WERI-Rb-1 (cell line): ENCODE data around the gene ZBTB38.

Experiments
- DNase-seq: peaks from one replicate; pipeline ENCODE4 v3.0.0-alpha.2; 2020
- H3K27ac ChIP-seq: fragments of 250-450 bp; sonication (Bioruptor Pico); 2 replicates; pipeline ENCODE4 v1.5.1; 2020; ENCODE audit warnings: mild to moderate bottlenecking, moderate library complexity
- H3K27me3 ChIP-seq: fragments of 250-450 bp; sonication (Bioruptor Pico); 2 replicates; pipeline ENCODE4 v1.5.1; 2021; ENCODE audit warnings: mild to moderate bottlenecking, low read depth, moderate library complexity; ENCODE audit not compliant: insufficient read depth, severe bottlenecking
- H3K36me3 ChIP-seq: fragments of 250-450 bp; sonication (Bioruptor Pico); 2 replicates; pipeline ENCODE4 v1.5.1; 2020; ENCODE audit warnings: mild to moderate bottlenecking, moderate library complexity
- H3K4me3 ChIP-seq: 2 replicates; pipeline ENCODE4 v1.5.1; 2011; ENCODE audit warnings: low read depth, mild to moderate bottlenecking, control low read depth, low read length
- H3K9me3 ChIP-seq: fragments of 250-450 bp; sonication (Bioruptor Pico); 2 replicates; pipeline ENCODE4 v1.5.1; 2021; ENCODE audit warnings: mild to moderate bottlenecking, moderate library complexity; ENCODE audit not compliant: severe bottlenecking
- CTCF ChIP-seq: IDR thresholded peaks from 2 replicates; pipeline ENCODE4 v1.5.1; 2011; ENCODE audit warnings: low read depth, mild to moderate bottlenecking, control low read depth, inconsistent platforms, low read length

Gene ZBTB38

GRCh38 chr3:141343865-141344271 lies 24.4 kb upstream of the ZBTB38 start:
- Histone ChIP-seq H3K4me3 (no peak overlapping the region), H3K27me3 (no peaks in the 10 kb centered on the region)
- TF ChIP-seq CTCF, result no peak

GRCh38 chr3:141345528-141345927 lies 22.8 kb upstream of the ZBTB38 start:
- no peak for TF ChIP-seq CTCF
- no peak overlapping the region for H3K4me3 ChIP-seq
- no peaks in the 10 kb centered on the region for H3K27me3 ChIP-seq
- DNase-seq, result no peak
- no peaks in the 10 kb centered on the region for H3K9me3 ChIP-seq
- H3K36me3 ChIP-seq, result no peaks in the 10 kb centered on the region
- H3K27ac ChIP-seq, result no peak overlapping the region

More at GRCh38 chr3:141343865-141344271, 24.4 kb upstream of the ZBTB38 start:
- no peaks in the 10 kb centered on the region for H3K9me3 ChIP-seq
- DNase-seq, result no peak
- no peaks in the 10 kb centered on the region for H3K36me3 ChIP-seq
- H3K27ac ChIP-seq, result no peak overlapping the region

- TF ChIP-seq CTCF, result no peak
- no peaks in the 10 kb centered on the region for H3K27me3 ChIP-seq
- H3K27ac ChIP-seq, result no peak overlapping the region
- no peaks in the 10 kb centered on the region for H3K36me3 ChIP-seq
- DNase-seq, result peak; percentile 37
- H3K4me3 ChIP-seq, result no peak overlapping the region; the same call in 1 of the 2 replicates
- no peaks in the 10 kb centered on the region for H3K9me3 ChIP-seq
These were observed 22.3 kb upstream of the ZBTB38 start for GRCh38 chr3:141346007-141346406.

- Histone ChIP-seq H3K4me3 (no peak overlapping the region; the same call in 1 of the 2 replicates), H3K36me3 (no peaks in the 10 kb centered on the region), H3K27ac (no peak overlapping the region; the same call in 1 of the 2 replicates), H3K9me3 (no peaks in the 10 kb centered on the region), H3K27me3 (no peaks in the 10 kb centered on the region)
- TF ChIP-seq CTCF, result no peak
- no peak for DNase-seq
These were observed 21.9 kb upstream of the ZBTB38 start for GRCh38 chr3:141346418-141346817.

GRCh38 chr3:141346839-141347238 lies 21.5 kb upstream of the ZBTB38 start:
- no peaks in the 10 kb centered on the region for H3K27me3 ChIP-seq
- H3K27ac ChIP-seq, result no peak overlapping the region; the same call in 1 of the 2 replicates
- H3K4me3 ChIP-seq, result no peak overlapping the region
- no peak for TF ChIP-seq CTCF
- no peak for DNase-seq
- H3K9me3 ChIP-seq, result no peaks in the 10 kb centered on the region
- H3K36me3 ChIP-seq, result no peaks in the 10 kb centered on the region

GRCh38 chr3:141348837-141349236 lies 19.5 kb upstream of the ZBTB38 start:
- Histone ChIP-seq H3K27me3 (no peaks in the 10 kb centered on the region), H3K36me3 (no peaks in the 10 kb centered on the region), H3K4me3 (no peak overlapping the region), H3K27ac (no peak overlapping the region), H3K9me3 (no peaks in the 10 kb centered on the region)
- no peak for TF ChIP-seq CTCF
- DNase-seq, result no peak
